ENCODE measurements around the gene VAPB. TPM values are rescaled to one million over a fixed set of nuclear protein-coding genes. Genes with fewer than 3 reads are reported as not detected.

Gene VAPB
- total RNA-seq, 1 donor from 2014 or later, result 47.6 TPM

- peaks cover 25% of the 10 kb centered on the region for H3K36me3 Mint-ChIP-seq (ENCODE audit: unreplicated experiment)
- no peak for DNase-seq (ENCODE audit: extremely low spot score, unreplicated experiment)
- no peak for TF ChIP-seq CTCF (IDR thresholded peaks at IDR 0.05)
- no peak overlapping the region for H3K4me3 Mint-ChIP-seq (ENCODE audit: unreplicated experiment)
- H3K4me1 Mint-ChIP-seq (ENCODE audit: unreplicated experiment), result peaks cover 2% of the 10 kb centered on the region
- peaks cover 12% of the 10 kb centered on the region for H3K9me3 Mint-ChIP-seq (ENCODE audit: unreplicated experiment)
- H3K27me3 Mint-ChIP-seq (ENCODE audit: unreplicated experiment), result no peaks in the 10 kb centered on the region
- H3K27ac Mint-ChIP-seq (ENCODE audit: unreplicated experiment), result no peak overlapping the region
These were observed 64.4 kb downstream of the VAPB start for GRCh38 chr20:58453391-58453790.

GRCh38 chr20:58454460-58454859 lies 65.4 kb downstream of the VAPB start:
- no peak for TF ChIP-seq CTCF (IDR thresholded peaks at IDR 0.05)
- Mint-ChIP-seq H3K27me3 (ENCODE audit: unreplicated experiment) (no peaks in the 10 kb centered on the region), H3K36me3 (ENCODE audit: unreplicated experiment) (peaks cover 19% of the 10 kb centered on the region), H3K27ac (ENCODE audit: unreplicated experiment) (no peak overlapping the region), H3K9me3 (ENCODE audit: unreplicated experiment) (peaks cover 12% of the 10 kb centered on the region), H3K4me3 (ENCODE audit: unreplicated experiment) (no peak overlapping the region), H3K4me1 (ENCODE audit: unreplicated experiment) (peaks cover 2% of the 10 kb centered on the region)
- no peak for DNase-seq (ENCODE audit: extremely low spot score, unreplicated experiment)

- DNase-seq (ENCODE audit: extremely low spot score, unreplicated experiment), result no peak
- Mint-ChIP-seq H3K36me3 (ENCODE audit: unreplicated experiment) (peaks cover 16% of the 10 kb centered on the region), H3K9me3 (ENCODE audit: unreplicated experiment) (peaks cover 12% of the 10 kb centered on the region), H3K27me3 (ENCODE audit: unreplicated experiment) (no peaks in the 10 kb centered on the region), H3K27ac (ENCODE audit: unreplicated experiment) (no peak overlapping the region), H3K4me3 (ENCODE audit: unreplicated experiment) (no peak overlapping the region), H3K4me1 (ENCODE audit: unreplicated experiment) (peaks cover 2% of the 10 kb centered on the region)
- no peak for TF ChIP-seq CTCF (IDR thresholded peaks at IDR 0.05)
These were observed 68.2 kb downstream of the VAPB start for GRCh38 chr20:58457083-58457695.

GRCh38 chr20:58458342-58459057 lies 69.5 kb downstream of the VAPB start:
- H3K27me3 Mint-ChIP-seq (ENCODE audit: unreplicated experiment), result no peaks in the 10 kb centered on the region
- H3K9me3 Mint-ChIP-seq (ENCODE audit: unreplicated experiment), result peaks cover 12% of the 10 kb centered on the region
- peaks cover 13% of the 10 kb centered on the region for H3K36me3 Mint-ChIP-seq (ENCODE audit: unreplicated experiment)
- no peak for DNase-seq (ENCODE audit: extremely low spot score, unreplicated experiment)
- H3K4me3 Mint-ChIP-seq (ENCODE audit: unreplicated experiment), result no peak overlapping the region
- no peak for TF ChIP-seq CTCF (IDR thresholded peaks at IDR 0.05)
- H3K4me1 Mint-ChIP-seq (ENCODE audit: unreplicated experiment), result peaks cover 2% of the 10 kb centered on the region
- H3K27ac Mint-ChIP-seq (ENCODE audit: unreplicated experiment), result no peak overlapping the region

- DNase-seq (ENCODE audit: extremely low spot score, unreplicated experiment), result no peak
- Mint-ChIP-seq H3K9me3 (ENCODE audit: unreplicated experiment) (peaks cover 8% of the 10 kb centered on the region), H3K27ac (ENCODE audit: unreplicated experiment) (no peak overlapping the region), H3K4me3 (ENCODE audit: unreplicated experiment) (no peak overlapping the region), H3K4me1 (ENCODE audit: unreplicated experiment) (peaks cover 4% of the 10 kb centered on the region), H3K36me3 (ENCODE audit: unreplicated experiment) (peaks cover 10% of the 10 kb centered on the region), H3K27me3 (ENCODE audit: unreplicated experiment) (no peaks in the 10 kb centered on the region)
- no peak for TF ChIP-seq CTCF (IDR thresholded peaks at IDR 0.05)
These were observed 70.2 kb downstream of the VAPB start for GRCh38 chr20:58459058-58459750.

All from osteocyte (in vitro differentiated cells).